K562 (cell line): ENCODE measurements around the gene BEST1.

Experiments
- CREB1 ChIP-seq, 2 experiments: sonication (generic) in 1 of 2; formaldehyde crosslinking in 1 of 2; IDR thresholded peaks; 2 replicates each; pipeline versions ENCODE4 v1.6.1 to v1.8.0; 2012 to 2022; ENCODE audit warnings: inconsistent platforms in 1 of 2, mild to moderate bottlenecking in 1 of 2, missing genetic modification reagents in 1 of 2, moderate library complexity in 1 of 2
- CTCF ChIP-seq, 3 experiments: IDR thresholded peaks in 2 of 3; conservative IDR thresholded peaks in 1 of 3; 2 replicates each; pipeline ENCODE4 v1.5.1; 2011 to 2012; ENCODE audit warnings: low read length in 3 of 3, mild to moderate bottlenecking in 3 of 3, control low read depth in 2 of 3, improper control_type of control experiment in 1 of 3, inconsistent platforms in 1 of 3, low read depth in 1 of 3, mixed read lengths in 1 of 3, moderate library complexity in 1 of 3; ENCODE audit not compliant: insufficient read depth in 2 of 3
- ZNF780A ChIP-seq: fragments of 250-450 bp; sonication (Bioruptor Pico); IDR thresholded peaks from 2 replicates; pipeline ENCODE4 v1.5.0; 2021; ENCODE audit warnings: mild to moderate bottlenecking

- TF ChIP-seq CTCF (IDR thresholded peaks at IDR 0.05 in 2 of 3, conservative IDR thresholded peaks at IDR 0.05 in 1 of 3; ENCODE audit: insufficient read depth in 2 of 3, low read depth in 1 of 3, low read length in 3 of 3), result no peak
- no peak for TF ChIP-seq ZNF780A (CRISPR knock-in tag)
- no peak for TF ChIP-seq CREB1 (IDR thresholded peaks at IDR 0.05)
- TF ChIP-seq CREB1 (CRISPR knock-in tag; IDR thresholded peaks at IDR 0.05), result no peak
Observed at GRCh38 chr11:61956191-61957020, 6.3 kb downstream of the BEST1 start.
